Type B pancreatic cell (in vitro differentiated cells): Measurements from ENCODE around the gene PWP1. TPM values are rescaled to one million over a fixed set of nuclear protein-coding genes. Genes with fewer than 3 reads are reported as not detected.

Experiments used
- DNase-seq: peaks from one replicate; pipeline ENCODE4 v3.0.0; 2021; ENCODE audit warnings: mixed read lengths; ENCODE audit not compliant: unreplicated experiment; ENCODE audit errors: extremely low spot score
- H3K27ac Mint-ChIP-seq: 2 replicates; pipeline ENCODE4 v1.8.0; 2021; ENCODE audit warnings: mild to moderate bottlenecking, mixed read lengths
- H3K27me3 Mint-ChIP-seq: 2 replicates; pipeline ENCODE4 v1.8.0; 2021; ENCODE audit warnings: mixed read lengths
- H3K36me3 Mint-ChIP-seq: 2 replicates; pipeline ENCODE4 v1.8.0; 2021; ENCODE audit warnings: mixed read lengths
- H3K4me1 Mint-ChIP-seq: one replicate; pipeline ENCODE4 v1.8.0; 2021; ENCODE audit warnings: mixed read lengths; ENCODE audit not compliant: unreplicated experiment
- H3K4me3 Mint-ChIP-seq: 2 replicates; pipeline ENCODE4 v1.8.0; 2021; ENCODE audit warnings: mild to moderate bottlenecking, mixed read lengths
- H3K9me3 Mint-ChIP-seq: 2 replicates; pipeline ENCODE4 v1.8.0; 2021; ENCODE audit warnings: mixed read lengths
- CTCF ChIP-seq: fragments of 200-600 bp; sonication (generic); conservative IDR thresholded peaks from 2 replicates; pipeline ENCODE4 v1.5.0; 2021; ENCODE audit warnings: antibody characterized with exemption, mild to moderate bottlenecking
- total RNA-seq: library from RNA; stranded (reverse); gene quantifications from 2 replicates; pipeline ENCODE4 v1.2.1, GENCODE V29; 2021; ENCODE audit warnings: low replicate concordance

The PWP1 gene
- total RNA-seq, 1 donor from 2014 or later: 33.5 TPM

- TF ChIP-seq CTCF: peak; percentile 52
- H3K4me3 Mint-ChIP-seq: peak within 1 kb of the TSS; percentile 91
- peaks cover 14% of the 10 kb centered on the region for H3K4me1 Mint-ChIP-seq
Observed at GRCh38 chr12:107760809-107761501, 75.4 kb downstream of the PWP1 start, which contains the start of gene PRDM4. Gene PRDM4 (minus strand): TSS chr12:107761137. CDS start chr12:107760515, 622 bp downstream.

GRCh38 chr12:107761502-107761904 is 75.9 kb downstream of the PWP1 start:
- Mint-ChIP-seq H3K4me1 (peaks cover 14% of the 10 kb centered on the region), H3K27ac (peak overlapping the region; percentile 78), H3K9me3 (no peaks in the 10 kb centered on the region), H3K36me3 (peaks cover 2% of the 10 kb centered on the region), H3K4me3 (peak overlapping the region; percentile 91), H3K27me3 (peaks cover 4% of the 10 kb centered on the region)
- no peak for DNase-seq
- no peak for TF ChIP-seq CTCF

More at GRCh38 chr12:107760809-107761501, 75.4 kb downstream of the PWP1 start, which contains the start of gene PRDM4:
- peak; percentile 98 for DNase-seq
- H3K27me3 Mint-ChIP-seq: no peaks in the 10 kb centered on the region
- H3K9me3 Mint-ChIP-seq: no peaks in the 10 kb centered on the region
- peaks cover 5% of the 10 kb centered on the region for H3K36me3 Mint-ChIP-seq
- H3K27ac Mint-ChIP-seq: peak within 1 kb of the TSS; percentile 94

Other genes with a start within 250 kb of the PWP1 start
- gene PRDM4, start 75.3 kb downstream of the PWP1 start, total RNA-seq: 35.0 and 38.9 TPM in 2 replicates
- gene ASCL4, start 88.9 kb downstream of the PWP1 start, total RNA-seq: 0.67 TPM in 1 of 2 replicates, not detected in the other